GM18861 (cell line): ENCODE data around the gene GAB3.

Source experiments
- ATAC-seq: cut with Tn5 transposase; IDR thresholded peaks from one replicate; pipeline ENCODE4 v1.9.1; 2021; ENCODE audit not compliant: unreplicated experiment

The GAB3 gene, protein sequence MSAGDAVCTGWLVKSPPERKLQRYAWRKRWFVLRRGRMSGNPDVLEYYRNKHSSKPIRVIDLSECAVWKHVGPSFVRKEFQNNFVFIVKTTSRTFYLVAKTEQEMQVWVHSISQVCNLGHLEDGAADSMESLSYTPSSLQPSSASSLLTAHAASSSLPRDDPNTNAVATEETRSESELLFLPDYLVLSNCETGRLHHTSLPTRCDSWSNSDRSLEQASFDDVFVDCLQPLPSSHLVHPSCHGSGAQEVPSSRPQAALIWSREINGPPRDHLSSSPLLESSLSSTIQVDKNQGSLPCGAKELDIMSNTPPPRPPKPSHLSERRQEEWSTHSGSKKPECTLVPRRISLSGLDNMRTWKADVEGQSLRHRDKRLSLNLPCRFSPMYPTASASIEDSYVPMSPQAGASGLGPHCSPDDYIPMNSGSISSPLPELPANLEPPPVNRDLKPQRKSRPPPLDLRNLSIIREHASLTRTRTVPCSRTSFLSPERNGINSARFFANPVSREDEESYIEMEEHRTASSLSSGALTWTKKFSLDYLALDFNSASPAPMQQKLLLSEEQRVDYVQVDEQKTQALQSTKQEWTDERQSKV

DNA sequence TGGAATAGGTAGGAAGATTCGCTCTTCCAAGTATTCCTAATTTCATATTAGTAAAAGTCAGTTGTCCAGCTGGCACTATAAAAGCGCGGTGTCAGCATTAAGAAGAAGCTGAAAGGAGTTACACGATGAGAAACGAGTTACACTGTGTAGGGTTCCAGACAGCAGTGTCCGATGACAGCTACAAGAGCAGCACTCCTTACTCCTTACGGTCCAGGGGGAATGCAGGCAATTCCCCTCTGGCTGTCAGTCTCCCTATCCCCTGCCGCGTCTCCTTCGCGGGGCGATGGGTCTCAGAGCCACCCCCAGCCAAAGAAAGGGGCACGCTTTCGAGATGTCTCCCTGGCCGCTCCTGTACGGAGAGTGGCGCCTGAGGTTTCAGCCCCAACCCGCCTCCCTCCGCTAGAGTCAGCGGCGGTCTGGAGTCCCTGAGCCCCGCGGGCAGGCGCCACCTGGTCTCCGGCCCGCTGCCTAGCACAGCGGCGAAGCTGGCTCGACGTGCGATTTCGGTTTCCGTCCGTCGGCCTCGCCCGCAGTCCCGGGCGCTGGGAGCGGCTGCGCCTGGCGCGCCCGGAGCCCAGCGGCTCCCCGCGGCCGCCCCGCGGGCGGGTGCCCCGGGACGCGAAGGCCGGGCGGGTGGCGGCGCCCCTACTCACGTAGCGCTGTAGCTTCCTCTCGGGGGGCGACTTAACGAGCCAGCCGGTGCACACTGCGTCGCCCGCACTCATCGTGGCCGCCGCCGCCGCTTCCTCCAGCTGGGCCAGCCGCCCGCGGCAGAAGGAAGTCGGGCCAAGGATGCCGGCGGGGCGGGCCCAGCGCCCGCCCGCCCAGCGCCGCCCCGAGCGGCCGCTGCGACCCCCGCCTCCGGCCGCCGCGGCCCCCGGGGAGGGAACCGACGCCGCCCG lies at the start of gene GAB3:
Gene GAB3, minus strand, starts transcription at position 777 of the 902 bp plus-strand sequence. Its CDS starts 52 bp downstream, at position 725.
- ATAC-seq, result no peak

DNA sequence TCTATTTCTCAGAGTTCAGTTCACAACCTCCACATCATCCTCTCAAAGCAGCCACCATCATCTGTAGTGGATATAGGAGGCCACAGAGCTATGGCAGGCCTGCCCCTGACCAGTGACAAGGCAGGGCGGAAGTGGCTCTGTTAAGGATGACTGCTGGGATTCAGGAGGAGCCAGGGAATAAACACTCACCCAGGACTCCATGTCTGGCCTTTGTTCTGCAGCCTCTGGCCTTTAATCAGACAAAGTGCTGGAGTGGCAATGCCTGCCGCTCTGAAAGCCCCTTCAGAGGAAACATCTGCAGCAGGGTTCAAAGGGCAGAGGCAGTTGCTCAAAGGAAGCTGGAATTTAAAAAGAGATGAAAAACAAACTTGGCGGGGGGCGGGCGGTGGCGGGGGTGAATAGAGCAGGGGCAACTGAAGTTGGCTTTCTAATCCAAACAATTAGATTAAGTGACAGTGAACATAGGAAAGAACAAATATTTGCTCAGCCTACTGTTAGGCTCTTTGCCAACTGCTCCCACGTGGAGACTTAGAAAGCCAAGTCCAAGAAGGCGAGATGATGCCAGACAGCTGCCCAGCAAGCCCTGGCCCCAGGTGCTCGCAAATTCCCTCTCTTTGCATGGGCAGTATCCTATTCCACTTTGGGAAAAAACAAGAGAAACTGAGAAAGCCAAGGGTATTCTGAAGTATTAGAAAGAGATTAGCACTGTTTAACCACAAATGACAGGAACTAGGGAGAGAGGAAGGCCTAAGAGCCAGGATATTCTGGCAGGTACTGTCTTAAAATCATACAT lies 48.9 kb upstream of the GAB3 start:
- no peak for ATAC-seq

DNA sequence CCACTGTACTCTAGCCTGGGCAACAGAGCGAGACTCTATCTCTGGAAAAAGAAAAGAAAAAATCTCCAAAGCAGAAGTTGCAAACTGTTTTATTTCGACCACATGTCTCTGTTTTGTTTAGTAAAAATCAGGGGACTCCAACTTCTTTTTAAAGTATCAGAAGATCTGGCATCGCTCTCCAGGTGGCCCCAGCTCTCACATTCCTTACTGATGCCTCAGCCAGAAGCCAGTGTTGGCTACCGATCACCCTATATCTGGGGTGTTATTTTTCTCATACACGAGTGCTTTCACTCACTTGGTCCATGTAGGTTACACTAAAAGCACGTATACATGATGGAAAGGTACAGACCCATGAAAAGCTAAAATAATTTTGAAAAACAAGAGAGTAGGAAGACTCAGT lies 46.1 kb upstream of the GAB3 start:
- no peak for ATAC-seq

DNA sequence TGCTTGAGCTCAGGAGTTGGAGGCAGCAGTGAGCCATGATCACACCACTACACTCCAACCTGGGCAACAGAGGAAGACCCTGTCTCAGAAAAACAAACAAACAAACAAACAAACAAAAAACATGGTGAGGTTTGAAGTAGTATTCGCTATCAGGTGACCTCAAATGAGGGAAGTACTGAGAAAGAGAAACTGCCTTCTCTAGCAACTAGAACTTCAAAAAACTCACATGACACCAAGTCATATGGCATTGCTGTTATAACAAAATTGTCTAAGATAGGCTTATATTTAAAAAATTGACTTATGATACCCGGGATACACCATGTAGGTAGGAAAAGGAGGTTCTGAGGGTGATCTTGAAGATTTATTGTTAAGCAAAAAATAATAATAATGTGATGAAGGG lies 44.1 kb upstream of the GAB3 start:
- no peak for ATAC-seq

DNA sequence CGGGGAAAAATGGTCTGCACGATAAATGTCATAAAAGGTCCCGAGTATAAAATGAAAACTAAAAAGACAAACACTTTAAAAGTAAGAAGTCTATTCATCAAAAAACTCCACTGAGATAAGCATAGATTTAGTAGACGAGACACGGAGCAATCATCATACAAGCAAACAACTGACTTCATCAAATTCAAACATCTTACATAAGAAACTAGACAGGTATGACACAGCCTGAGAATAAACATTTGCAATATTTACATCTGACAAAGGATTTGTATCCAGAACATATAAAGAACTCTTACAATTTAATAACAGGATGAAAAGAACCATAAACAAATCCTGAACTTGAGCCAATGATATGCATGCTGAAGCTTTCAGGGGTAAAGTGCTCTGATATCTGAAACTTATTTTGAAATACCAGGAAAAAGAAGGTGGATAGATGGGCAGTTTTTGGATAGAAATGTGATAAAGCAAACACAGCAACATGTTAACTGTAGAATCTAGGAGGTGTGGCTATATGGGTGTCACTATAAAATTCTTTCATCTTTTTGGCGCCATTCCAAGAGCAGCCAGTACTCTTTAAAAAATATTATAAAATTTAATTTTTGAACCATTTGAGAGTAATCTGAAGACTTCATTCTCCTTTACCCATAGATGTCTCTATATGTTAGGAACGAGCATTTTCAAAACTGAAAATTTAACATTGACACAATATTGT lies 42.4 kb upstream of the GAB3 start:
- ATAC-seq, result no peak

DNA sequence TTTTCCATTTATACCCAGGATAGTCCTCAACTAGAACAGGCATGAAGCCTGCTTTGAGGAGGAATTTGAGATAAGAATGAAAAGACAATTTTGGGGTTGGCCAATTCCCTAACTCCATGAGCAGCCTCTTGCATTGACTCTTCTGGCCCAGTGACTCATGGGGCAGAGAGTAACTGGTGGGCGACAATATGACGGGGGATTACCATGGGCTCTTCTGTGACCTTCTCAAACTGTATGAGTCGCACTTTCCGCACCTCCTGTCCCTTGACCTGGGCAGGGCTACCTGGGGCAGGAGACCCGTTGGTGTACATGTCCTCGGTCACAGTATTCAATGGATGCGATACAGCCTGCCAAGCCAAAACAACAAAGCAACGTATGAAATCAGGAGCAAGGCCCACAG lies 41.1 kb upstream of the GAB3 start:
- ATAC-seq, result no peak

DNA sequence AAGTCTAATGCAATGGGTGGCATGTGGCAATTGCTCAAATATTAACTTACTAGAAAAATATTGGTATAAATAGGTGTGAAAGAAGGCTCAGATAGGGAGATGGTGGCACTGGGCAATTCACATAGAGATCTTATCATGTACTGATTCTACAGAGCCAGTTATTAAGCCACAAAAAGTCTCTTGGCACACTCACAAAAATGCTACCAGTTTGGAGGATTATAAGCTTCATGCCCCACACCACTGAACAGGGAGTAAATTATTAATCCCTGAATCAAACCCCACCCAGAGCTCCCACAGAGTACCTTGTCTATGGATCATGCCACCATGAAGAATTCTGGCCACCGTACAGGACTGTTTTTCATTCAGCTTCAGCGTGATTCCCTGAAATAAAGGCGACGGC lies 40.6 kb upstream of the GAB3 start:
- no peak for ATAC-seq

DNA sequence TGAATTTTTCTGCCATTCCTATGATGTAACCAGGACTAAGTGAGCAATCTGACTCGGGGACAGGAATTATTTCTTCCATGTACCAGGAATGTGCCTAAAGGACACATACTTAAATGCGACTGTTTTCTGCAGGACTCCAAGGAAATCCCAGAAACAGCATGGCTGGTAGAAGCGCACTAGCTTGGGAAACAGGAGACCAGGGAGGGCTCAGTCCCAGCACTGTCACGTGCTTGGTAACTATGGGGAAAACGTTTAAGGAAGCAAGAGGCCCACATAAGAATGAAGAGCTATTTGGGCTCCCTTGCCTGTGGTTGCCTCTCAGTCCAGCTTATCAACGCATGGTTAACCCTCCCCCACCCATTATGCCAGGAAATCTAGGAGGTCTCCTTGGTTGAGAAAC lies 34.8 kb upstream of the GAB3 start:
- ATAC-seq, result no peak

DNA sequence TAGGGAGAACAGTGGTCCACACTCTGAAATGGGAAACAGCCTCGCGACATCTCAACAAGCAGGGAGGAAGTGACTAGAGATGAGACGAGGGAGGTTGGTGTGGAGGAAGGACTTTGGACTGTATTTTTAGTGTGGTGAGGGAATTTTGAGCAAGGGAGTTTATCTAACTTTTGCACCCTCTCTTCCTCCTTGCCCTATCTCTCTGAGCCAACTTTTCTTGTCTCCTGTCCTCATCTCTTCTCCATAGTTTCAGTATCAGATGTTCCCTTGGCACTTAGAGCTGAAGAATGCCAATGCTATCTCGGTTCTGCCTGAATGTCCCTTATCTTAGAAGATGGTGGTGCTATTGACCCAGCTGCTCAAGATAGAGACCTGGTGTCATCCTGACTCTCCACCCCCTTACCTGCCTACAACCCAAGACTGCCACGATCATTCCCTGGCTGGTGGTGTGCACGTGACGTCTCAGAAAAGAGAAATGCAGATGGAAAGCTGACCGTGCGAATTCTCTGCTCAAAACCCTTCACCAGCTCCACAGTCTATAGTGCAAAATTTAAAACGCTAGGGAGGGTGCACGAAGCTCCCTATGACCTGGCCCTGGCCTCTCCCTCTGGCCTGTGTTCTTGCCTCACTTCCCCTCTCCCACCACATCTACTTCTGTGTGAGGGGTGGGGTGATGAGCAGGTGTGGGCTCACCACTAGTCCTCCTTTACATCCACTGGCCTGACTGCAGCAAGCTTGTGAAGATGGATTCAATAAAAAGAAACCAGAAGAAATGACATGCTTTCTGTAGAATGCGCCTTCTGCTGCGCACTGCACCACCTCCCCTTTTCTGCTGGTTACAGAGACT lies 33.5 kb upstream of the GAB3 start:
- ATAC-seq, result no peak

DNA sequence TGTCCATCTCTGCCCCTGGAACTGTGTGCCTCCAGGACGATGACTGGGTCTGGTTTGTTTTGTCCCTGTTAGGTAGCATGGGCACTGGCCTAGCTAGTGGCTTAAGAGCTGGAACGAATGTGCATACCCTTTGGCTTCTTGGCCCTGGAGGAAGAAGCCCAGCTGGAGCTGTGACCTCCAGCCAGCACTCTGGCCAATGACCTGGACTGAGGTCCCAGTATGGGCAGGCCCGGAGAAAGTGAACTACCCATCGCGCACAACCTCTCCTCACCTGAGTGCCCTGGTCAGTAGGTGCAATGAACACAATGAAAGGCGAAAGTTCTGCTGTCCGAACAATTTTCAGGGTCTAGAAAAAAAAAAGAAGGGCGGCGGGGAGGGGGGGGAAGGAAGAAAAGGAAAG lies 30.1 kb upstream of the GAB3 start:
- no peak for ATAC-seq

DNA sequence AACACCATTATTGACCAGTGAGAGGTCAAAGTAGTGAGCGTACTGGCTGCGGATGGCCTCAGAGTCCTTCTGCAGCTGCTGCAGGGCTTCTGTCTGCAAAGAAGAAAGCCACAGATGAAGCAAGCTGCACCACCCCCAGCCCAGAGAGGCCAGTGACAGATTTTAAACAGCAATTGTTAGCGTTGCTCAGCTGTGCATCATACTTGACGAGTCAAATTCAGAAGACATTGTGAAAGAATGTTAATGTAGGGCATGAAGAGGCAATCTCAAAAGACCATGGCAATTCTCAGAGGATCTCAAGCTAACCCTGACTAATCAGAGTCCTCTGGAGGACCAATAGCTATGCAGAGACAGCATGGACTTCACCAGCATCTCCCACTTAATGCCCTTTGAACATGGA lies 28.4 kb upstream of the GAB3 start:
- no peak for ATAC-seq

DNA sequence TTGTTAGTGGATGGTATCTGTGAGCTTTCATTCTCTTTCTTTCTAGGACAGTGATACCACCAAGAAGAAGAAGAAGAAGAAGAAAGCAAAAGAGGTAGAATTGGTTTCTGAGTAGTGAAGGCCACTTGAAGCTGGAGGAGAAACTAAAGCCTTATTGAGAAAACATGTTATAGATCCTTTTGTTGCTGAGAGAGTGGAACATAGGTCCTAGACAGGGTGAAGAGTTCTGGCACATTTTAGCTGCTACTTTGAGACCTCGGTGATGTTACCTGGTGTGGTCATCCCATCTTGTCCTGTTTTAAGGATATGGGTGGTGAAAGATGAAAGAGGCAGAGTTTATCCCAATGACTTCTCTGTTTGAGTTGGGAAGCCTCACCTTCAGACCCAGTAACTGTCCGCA lies 25.9 kb upstream of the GAB3 start:
- ATAC-seq, result no peak

DNA sequence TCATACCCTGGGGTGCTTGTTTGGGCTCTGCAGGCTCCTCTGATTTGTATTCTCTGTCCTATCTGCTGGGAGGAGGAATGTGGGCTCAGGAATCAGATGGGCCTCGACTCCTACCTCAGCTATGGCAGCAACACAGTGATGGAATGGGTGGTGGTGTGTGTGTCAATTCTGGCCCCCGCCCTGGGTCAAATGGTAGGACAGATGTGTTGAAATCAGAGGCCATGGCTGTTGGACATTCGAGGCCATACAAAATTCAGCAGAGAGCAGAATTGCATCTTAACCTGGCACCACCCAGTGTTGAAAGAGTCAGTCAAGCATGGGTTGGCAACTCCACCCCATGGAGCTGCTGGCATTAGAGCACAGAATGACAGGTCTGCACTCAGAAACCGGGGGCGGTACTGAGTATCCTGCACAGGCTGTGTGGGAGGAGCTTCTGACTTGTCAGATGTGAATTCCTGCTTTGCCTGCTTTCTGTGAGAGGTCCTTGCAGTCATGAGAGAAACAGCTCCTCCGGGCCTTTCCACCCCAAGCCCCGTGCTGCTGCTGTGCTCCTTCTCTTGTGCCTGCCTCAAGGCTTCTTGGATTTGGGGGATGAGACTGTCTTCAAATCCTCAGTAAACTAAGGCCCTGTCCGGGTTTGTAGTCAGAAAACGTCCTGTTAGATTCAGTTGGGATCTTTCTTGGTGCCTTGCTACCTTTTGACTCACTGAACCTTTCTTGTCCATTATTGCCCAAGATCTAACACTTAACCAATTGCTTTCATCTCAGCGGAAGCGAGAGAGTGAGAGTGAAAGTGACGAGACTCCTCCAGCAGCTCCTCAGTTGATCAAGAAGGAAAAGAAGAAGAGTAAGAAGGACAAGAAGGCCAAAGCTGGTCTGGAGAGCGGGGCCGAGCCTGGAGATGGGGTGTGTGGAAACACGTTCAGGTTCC lies 24.8 kb upstream of the GAB3 start:
- no peak for ATAC-seq

DNA sequence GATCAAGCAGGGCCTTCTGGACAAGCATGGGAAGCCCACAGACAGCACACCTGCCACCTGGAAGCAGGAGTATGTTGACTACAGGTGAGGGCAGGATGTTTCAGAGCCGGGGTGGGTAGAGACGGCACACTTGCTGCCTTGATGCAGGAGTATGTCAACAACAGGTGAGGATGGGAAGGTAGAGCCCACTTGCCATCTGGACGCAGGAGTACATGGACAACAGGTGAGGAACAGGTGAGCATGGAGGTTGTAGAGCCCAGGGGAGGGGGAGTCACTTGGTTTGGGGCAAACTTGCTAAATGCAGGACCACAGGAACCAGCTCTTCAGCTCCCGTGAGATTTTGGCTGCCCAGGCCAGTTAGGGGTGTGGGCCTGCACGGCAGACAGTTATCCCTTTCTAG lies 23.7 kb upstream of the GAB3 start:
- ATAC-seq, result no peak

DNA sequence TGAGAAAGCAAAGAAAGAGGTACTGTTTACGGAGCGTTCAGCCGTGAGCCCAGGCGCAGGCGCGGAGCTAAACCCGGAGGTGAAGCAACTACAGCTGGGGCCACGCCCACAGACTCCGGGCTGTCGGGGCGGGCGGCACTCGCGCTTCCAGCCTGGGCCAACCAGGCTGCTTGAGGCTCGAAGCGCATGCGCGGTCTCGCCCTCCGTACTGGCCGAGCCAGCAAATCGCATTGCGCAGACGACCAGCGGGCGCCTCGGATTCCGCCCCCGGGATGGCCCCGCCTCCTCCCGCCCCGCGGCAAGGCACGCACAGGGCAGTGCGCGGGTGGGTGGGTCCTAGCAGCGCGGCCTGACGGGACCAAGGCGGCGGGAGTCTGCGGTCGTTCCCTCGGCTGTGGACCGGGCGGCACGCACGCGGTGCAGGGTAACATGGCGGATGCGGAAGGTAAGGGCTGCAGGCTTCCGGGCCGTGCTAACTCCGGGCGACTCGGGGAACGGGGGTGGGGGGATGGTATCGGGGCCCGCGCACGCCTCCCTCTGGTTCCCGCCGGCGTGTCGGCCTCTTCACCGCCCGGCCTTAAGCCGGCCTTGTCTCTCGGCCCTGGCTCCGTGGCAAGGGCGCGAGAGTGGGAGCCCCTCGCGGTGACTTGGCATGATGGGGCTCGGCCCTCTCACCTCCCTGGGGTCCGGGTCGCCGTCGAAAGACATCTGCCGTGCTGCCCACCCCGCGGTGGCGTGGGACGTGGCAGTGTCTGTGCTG lies 11.8 kb upstream of the GAB3 start, which contains the start of gene DKC1:
Gene DKC1, plus strand, starts transcription at position 328 of the 760 bp plus-strand sequence. Its CDS starts 102 bp downstream, at position 430.
- peak; percentile 82 for ATAC-seq

DNA sequence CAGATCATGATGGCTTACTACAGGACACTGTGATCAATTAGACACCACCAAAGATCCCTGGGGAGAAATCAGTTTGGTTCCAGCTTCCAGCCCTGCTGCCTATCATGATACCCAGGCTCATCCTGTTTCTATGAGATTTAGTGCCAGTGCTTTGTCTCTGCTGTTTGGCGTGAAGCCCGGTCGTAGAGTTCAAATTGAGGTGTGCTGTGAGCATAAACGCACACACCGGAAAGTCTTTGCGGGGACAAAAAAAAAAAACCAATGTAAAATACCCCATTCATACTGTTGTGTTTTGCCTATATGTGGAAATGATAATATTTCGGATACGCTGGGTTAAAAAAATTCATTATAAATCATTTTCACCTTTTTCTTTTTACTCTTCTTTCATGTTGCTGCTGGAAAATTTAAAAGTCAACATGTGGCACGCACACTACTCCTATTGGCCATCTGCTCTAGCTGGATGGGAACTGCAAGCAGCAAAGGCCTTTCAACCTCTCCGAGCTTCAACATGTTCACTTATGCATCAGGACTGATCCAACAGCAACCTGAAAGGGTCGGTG lies 11.2 kb upstream of the GAB3 start:
- no peak for ATAC-seq

DNA sequence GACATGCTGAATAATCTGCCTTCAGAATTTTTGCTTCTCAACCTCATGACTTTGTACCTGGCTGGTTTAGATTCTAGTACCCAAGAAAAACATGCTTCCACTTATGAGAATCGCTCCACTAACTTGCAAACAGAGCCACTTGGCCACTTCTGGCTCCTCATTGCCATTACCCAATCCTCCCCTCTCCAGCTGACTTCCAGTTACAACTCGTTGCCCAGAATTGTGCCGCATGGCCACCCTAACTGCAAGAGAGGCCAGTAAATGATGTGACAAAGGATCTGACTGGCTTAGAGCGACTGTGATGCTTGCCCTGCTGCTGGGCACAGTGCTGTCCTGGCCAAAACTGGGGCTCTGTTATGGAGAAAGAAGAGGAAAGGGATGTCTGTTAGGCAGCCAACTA lies 7.8 kb upstream of the GAB3 start:
- no peak for ATAC-seq
